Nephron progenitor cell (in vitro differentiated cells): ENCODE results near the gene ZNF317.

Source experiments
- DNase-seq: peaks from one replicate; pipeline ENCODE4 v3.0.0; 2021
- H3K27ac Mint-ChIP-seq: 2 replicates; pipeline ENCODE4 v1.8.0; 2021; ENCODE audit warnings: mild to moderate bottlenecking, moderate library complexity, mixed read lengths
- H3K27me3 Mint-ChIP-seq: 2 replicates; pipeline ENCODE4 v1.8.0; 2021; ENCODE audit warnings: mild to moderate bottlenecking, low read depth, mixed read lengths; ENCODE audit not compliant: poor library complexity
- H3K36me3 Mint-ChIP-seq: 2 replicates; pipeline ENCODE4 v1.8.0; 2021; ENCODE audit warnings: low read depth, mixed read lengths
- H3K4me1 Mint-ChIP-seq: 2 replicates; pipeline ENCODE4 v1.8.0; 2021; ENCODE audit warnings: mixed read lengths
- H3K4me3 Mint-ChIP-seq: 2 replicates; pipeline ENCODE4 v1.8.0; 2021; ENCODE audit warnings: mild to moderate bottlenecking, moderate library complexity, mixed read lengths
- H3K9me3 Mint-ChIP-seq: 2 replicates; pipeline ENCODE4 v1.8.0; 2021; ENCODE audit warnings: mild to moderate bottlenecking, moderate library complexity, mixed read lengths
- CTCF ChIP-seq: fragments of 200-600 bp; sonication (generic); IDR thresholded peaks from 2 replicates; pipeline ENCODE4 v1.5.0; 2021; ENCODE audit warnings: antibody characterized with exemption

The ZNF317 gene

DNA sequence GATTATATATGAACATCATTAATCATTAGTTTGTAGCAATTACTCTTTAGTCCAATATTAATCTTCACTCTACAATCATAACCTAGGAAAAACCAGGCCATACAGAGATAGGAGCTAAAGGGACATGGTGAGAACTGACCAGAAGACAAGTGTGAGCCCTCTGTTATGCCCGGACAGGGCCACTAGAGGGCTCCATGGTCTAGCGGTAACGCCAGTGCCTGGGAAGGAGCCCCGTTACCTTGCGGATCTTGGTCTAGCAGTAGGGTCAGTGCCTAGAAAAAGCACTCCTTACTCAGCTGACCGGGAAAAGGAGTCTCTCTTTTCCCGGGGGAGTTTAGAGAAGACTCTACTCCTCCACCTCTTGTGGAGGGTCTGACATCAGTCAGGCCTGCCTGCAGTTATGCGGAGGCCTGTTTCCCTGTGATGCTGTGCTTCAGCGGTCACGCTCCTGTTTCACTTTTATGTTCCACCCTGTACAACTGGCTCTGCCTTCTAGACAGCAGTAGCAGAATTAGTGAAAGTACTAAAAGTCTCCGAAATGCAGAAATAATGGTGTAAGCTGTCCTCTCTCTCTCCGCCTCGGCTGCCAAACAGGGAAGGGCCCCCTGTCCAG lies 65.4 kb downstream of the ZNF317 start:
- no peak overlapping the region for H3K27ac Mint-ChIP-seq
- H3K9me3 Mint-ChIP-seq: peaks cover 25% of the 10 kb centered on the region
- H3K36me3 Mint-ChIP-seq: no peaks in the 10 kb centered on the region
- TF ChIP-seq CTCF: peak; percentile 90
- H3K27me3 Mint-ChIP-seq: peaks cover 6% of the 10 kb centered on the region
- H3K4me3 Mint-ChIP-seq: no peak overlapping the region
- H3K4me1 Mint-ChIP-seq: no peaks in the 10 kb centered on the region
- peak; percentile 76 for DNase-seq
